Activated CD4-positive, alpha-beta T cell treated with anti-CD3 and anti-CD28 coated beads, Interleukin-2, amount 10 ng/mL, durations not matched to agents 7 days and 5 days (primary cell): ENCODE measurements around the gene OLFML1. TPM values are rescaled to one million over a fixed set of nuclear protein-coding genes. Genes with fewer than 3 reads are reported as not detected.
"Not testable (repeated sequence)": the region's sequence is repeated elsewhere in the genome, so short reads cannot be mapped to it uniquely, and the experiment has no call there.

Experiments
- CTCF ChIA-PET: fragments of 350-600 bp; sonication (Branson Sonifier 250); formaldehyde crosslinking; loops from one replicate; lab custom pipeline; 2021; ENCODE audit warnings: antibody characterized with exemption; lab: Charles Lee
- POLR2A ChIA-PET: fragments of 350-600 bp; sonication (Branson Sonifier 250); formaldehyde crosslinking; loops from one replicate; lab custom pipeline; 2021; ENCODE audit warnings: antibody characterized with exemption; lab: Charles Lee
- DNase-seq: peaks from one replicate; pipeline ENCODE4 v3.0.0-alpha.2; 2020
- H3K27ac Mint-ChIP-seq: one replicate; pipeline ENCODE4 v1.8.0; 2021; ENCODE audit warnings: mild to moderate bottlenecking, moderate library complexity, mixed read lengths
- H3K27me3 Mint-ChIP-seq: one replicate; pipeline ENCODE4 v1.8.0; 2021; ENCODE audit warnings: mixed read lengths
- H3K36me3 Mint-ChIP-seq: one replicate; pipeline ENCODE4 v1.8.0; 2021; ENCODE audit warnings: low read depth, mixed read lengths
- H3K4me1 Mint-ChIP-seq: one replicate; pipeline ENCODE4 v1.8.0; 2021; ENCODE audit warnings: mixed read lengths
- H3K4me3 Mint-ChIP-seq: one replicate; pipeline ENCODE4 v1.8.0; 2021; ENCODE audit warnings: mild to moderate bottlenecking, moderate library complexity, mixed read lengths
- H3K9me3 Mint-ChIP-seq: one replicate; pipeline ENCODE4 v1.8.0; 2021; ENCODE audit warnings: mixed read lengths
- total RNA-seq, 2 experiments: library from RNA; stranded (reverse); gene quantifications; one replicate each; pipeline ENCODE4 v1.2.3, GENCODE V29; 2021

OLFML1 gene
- total RNA-seq, 2 experiments from 2014 or later = not detected

- no peak for DNase-seq
- Mint-ChIP-seq H3K27ac (no peak overlapping the region), H3K36me3 (no peaks in the 10 kb centered on the region), H3K4me3 (no peak overlapping the region), H3K27me3 (no peaks in the 10 kb centered on the region), H3K9me3 (no peaks in the 10 kb centered on the region), H3K4me1 (no peaks in the 10 kb centered on the region)
- ChIA-PET POLR2A (no interaction called here), CTCF (interaction anchor here (1.0 to 1.7 kb wide), 2 partner anchors 10 to 12 kb away, joined by 3 to 6 read pairs; partner anchors contain the start of gene PPFIBP2)
Measured at GRCh38 chr11:7501251-7501650, 15.9 kb downstream of the OLFML1 start.

GRCh38 chr11:7501894-7502293 is 16.6 kb downstream of the OLFML1 start:
- H3K9me3 Mint-ChIP-seq = no peaks in the 10 kb centered on the region
- POLR2A ChIA-PET = no interaction called here
- H3K36me3 Mint-ChIP-seq = no peaks in the 10 kb centered on the region
- no peak overlapping the region for H3K4me3 Mint-ChIP-seq
- DNase-seq = no peak
- H3K27me3 Mint-ChIP-seq = peaks cover 4% of the 10 kb centered on the region
- no peak overlapping the region for H3K27ac Mint-ChIP-seq
- CTCF ChIA-PET = interaction anchor here (1.0 to 1.7 kb wide), 2 partner anchors 11 to 12 kb away, joined by 3 to 6 read pairs; partner anchors contain the start of gene PPFIBP2
- H3K4me1 Mint-ChIP-seq = no peaks in the 10 kb centered on the region

GRCh38 chr11:7506243-7506642 is 20.9 kb downstream of the OLFML1 start:
- peaks cover 4% of the 10 kb centered on the region for H3K27me3 Mint-ChIP-seq
- no peak overlapping the region for H3K27ac Mint-ChIP-seq

DNA sequence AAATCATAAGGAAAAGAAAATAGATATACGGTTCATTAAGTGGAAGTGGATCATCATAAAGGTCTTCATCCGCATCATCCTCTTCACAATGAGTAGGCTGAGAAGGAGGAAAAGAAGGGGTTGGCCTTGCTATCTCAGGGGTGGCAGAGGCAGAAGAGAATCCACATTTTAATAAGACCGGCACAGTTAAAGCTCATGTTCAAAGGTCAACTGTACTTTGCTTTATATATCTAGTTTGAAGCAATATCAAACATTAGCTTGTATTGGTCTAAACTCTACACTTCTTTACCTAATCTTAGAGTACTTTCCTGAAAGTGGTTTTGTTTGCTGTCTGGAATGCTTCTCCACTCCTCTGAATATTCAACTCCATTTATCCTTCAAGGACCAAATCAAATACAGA is 22.8 kb downstream of the OLFML1 start:
- no peak for DNase-seq
- no peak overlapping the region for H3K4me3 Mint-ChIP-seq
- H3K27me3 Mint-ChIP-seq = peaks cover 4% of the 10 kb centered on the region
- ChIA-PET CTCF (interaction anchor here (0.5 kb wide), 1 partner anchor 840 kb away, joined by 3 read pairs; no protein-coding TSS in a partner anchor), POLR2A (no interaction called here)
- no peaks in the 10 kb centered on the region for H3K36me3 Mint-ChIP-seq
- no peaks in the 10 kb centered on the region for H3K9me3 Mint-ChIP-seq
- H3K4me1 Mint-ChIP-seq = peaks cover 20% of the 10 kb centered on the region
- no peak overlapping the region for H3K27ac Mint-ChIP-seq

More at GRCh38 chr11:7506243-7506642, 20.9 kb downstream of the OLFML1 start:
- DNase-seq = no peak
- H3K36me3 Mint-ChIP-seq = no peaks in the 10 kb centered on the region
- H3K4me3 Mint-ChIP-seq = no peak overlapping the region
- CTCF ChIA-PET = interaction anchor here (0.6 to 1.3 kb wide), 3 partner anchors 12 to 65 kb away, joined by 3 read pairs; no protein-coding TSS in a partner anchor
- H3K9me3 Mint-ChIP-seq = no peaks in the 10 kb centered on the region
- POLR2A ChIA-PET = no interaction called here
- H3K4me1 Mint-ChIP-seq = peaks cover 1% of the 10 kb centered on the region

DNA sequence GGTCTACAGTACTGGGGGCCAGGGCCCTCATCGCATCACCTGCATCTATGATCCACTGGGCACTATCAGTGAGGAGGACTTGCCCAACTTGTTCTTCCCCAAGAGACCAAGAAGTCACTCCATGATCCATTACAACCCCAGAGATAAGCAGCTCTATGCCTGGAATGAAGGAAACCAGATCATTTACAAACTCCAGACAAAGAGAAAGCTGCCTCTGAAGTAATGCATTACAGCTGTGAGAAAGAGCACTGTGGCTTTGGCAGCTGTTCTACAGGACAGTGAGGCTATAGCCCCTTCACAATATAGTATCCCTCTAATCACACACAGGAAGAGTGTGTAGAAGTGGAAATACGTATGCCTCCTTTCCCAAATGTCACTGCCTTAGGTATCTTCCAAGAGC is 24.7 kb downstream of the OLFML1 start:
- H3K27ac Mint-ChIP-seq = no peak overlapping the region
- H3K9me3 Mint-ChIP-seq = no peaks in the 10 kb centered on the region
- H3K36me3 Mint-ChIP-seq = peaks cover 2% of the 10 kb centered on the region
- peaks cover 28% of the 10 kb centered on the region for H3K4me1 Mint-ChIP-seq
- H3K4me3 Mint-ChIP-seq = no peak overlapping the region
- POLR2A ChIA-PET = no interaction called here
- CTCF ChIA-PET = interaction anchor here (0.5 to 1.7 kb wide), 2 partner anchors 35 to 147 kb away, joined by 4 to 5 read pairs; no protein-coding TSS in a partner anchor
- peaks cover 11% of the 10 kb centered on the region for H3K27me3 Mint-ChIP-seq
- no peak for DNase-seq

GRCh38 chr11:7511401-7511800 is 26.1 kb downstream of the OLFML1 start:
- POLR2A ChIA-PET = no interaction called here
- no peaks in the 10 kb centered on the region for H3K9me3 Mint-ChIP-seq
- H3K27me3 Mint-ChIP-seq = peaks cover 17% of the 10 kb centered on the region

DNA sequence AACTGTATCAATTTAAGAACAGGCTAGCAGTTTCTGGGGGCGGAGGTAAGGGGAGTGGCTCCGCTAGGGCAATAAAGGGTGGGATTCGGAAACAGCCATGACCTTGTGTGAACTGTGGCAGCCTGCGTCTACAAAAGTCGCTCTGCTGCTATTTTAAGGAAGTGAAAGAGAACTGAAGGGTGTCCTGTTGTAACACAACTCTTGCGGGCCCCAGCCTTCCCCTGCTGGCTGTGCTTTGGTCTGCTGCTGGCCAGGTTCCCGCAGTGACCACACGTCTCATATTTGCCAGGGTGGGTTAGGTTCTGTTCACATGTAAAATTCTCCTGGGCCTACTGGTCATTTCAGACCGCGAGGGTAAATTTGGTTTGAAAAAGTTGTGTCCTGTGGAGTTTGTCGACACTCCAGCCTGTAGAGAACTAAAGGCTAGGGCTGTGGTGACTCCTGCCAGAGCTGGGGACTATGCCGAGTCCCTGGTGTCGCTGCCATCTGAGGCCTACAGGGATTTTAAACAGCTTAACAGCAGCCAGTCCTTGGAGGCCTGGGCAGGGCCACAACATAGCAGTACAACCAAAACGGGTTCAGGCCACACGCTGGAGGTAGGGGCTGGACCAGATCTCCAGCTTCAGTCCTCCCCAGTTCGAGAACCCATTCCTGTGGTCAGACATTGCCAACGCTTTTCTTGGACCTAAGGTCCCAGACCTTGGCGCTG is 27.4 kb downstream of the OLFML1 start:
- H3K4me1 Mint-ChIP-seq = peaks cover 53% of the 10 kb centered on the region
- peak; percentile 17 for DNase-seq
- peaks cover 13% of the 10 kb centered on the region for H3K27me3 Mint-ChIP-seq
- no peaks in the 10 kb centered on the region for H3K9me3 Mint-ChIP-seq
- H3K27ac Mint-ChIP-seq = peak overlapping the region; percentile 91
- peaks cover 15% of the 10 kb centered on the region for H3K36me3 Mint-ChIP-seq
- POLR2A ChIA-PET = interaction anchor here (1.0 kb wide), 1 partner anchor 9 kb away, joined by 3 read pairs; no protein-coding TSS in a partner anchor
- CTCF ChIA-PET = interaction anchor here (1.0 to 2.1 kb wide), 8 partner anchors 8 to 982 kb away, joined by 3 to 12 read pairs (median 6); no protein-coding TSS in a partner anchor
- H3K4me3 Mint-ChIP-seq = peak overlapping the region; percentile 90

More at GRCh38 chr11:7511401-7511800, 26.1 kb downstream of the OLFML1 start:
- Mint-ChIP-seq H3K27ac (no peak overlapping the region), H3K4me1 (peaks cover 41% of the 10 kb centered on the region), H3K36me3 (peaks cover 9% of the 10 kb centered on the region), H3K4me3 (no peak overlapping the region)
- DNase-seq = no peak
- CTCF ChIA-PET = interaction anchor here (1.7 kb wide), 1 partner anchor 146 kb away, joined by 5 read pairs; no protein-coding TSS in a partner anchor

GRCh38 chr11:7513234-7514098 is 28.2 kb downstream of the OLFML1 start, which contains the start of gene PPFIBP2:
Gene PPFIBP2, plus strand, starts transcription at chr11:7513999. Its CDS starts 35,477 bp downstream, at chr11:7549476.
- peaks cover 55% of the 10 kb centered on the region for H3K4me1 Mint-ChIP-seq
- peaks cover 18% of the 10 kb centered on the region for H3K36me3 Mint-ChIP-seq
- ChIA-PET CTCF (interaction anchor here (0.7 to 2.1 kb wide), 10 partner anchors 9 to 982 kb away, joined by 3 to 12 read pairs (median 6); no protein-coding TSS in a partner anchor), POLR2A (interaction anchor here (1.0 kb wide), 1 partner anchor 8 kb away, joined by 3 read pairs; no protein-coding TSS in a partner anchor)
- DNase-seq = peak; percentile 80
- H3K4me3 Mint-ChIP-seq = peak within 1 kb of the TSS; percentile 90
- no peaks in the 10 kb centered on the region for H3K9me3 Mint-ChIP-seq
- H3K27me3 Mint-ChIP-seq = peaks cover 13% of the 10 kb centered on the region
- H3K27ac Mint-ChIP-seq = peak within 1 kb of the TSS; percentile 91

DNA sequence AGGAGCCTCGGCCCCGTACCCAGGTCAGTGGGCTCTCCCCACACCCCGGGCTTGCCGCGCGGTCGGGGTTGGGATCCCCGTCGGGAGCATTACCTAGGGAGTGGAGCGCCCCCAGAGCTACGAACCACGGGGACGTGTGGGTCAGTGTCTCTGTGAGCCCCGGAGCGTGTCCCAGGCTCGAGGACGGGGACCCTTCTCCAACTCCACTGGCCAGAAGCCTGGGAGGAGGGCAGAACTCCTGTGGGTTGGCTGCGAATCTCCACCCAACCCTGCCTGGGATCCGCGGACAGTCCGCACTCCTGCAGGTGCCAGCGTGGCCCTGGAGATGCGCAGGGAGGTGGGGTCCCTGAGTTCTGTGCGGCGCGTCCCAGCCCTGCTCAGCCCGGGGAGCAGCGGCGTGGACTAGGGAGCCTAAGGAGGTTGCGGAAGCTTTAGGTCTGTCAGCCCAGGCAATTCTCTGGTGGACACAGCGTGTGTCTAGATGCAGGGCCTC is 28.8 kb downstream of the OLFML1 start:
- Mint-ChIP-seq H3K4me1 (peaks cover 57% of the 10 kb centered on the region), H3K4me3 (peak overlapping the region; percentile 90), H3K9me3 (peaks cover 4% of the 10 kb centered on the region), H3K27ac (peak overlapping the region; percentile 41), H3K36me3 (peaks cover 21% of the 10 kb centered on the region), H3K27me3 (peaks cover 13% of the 10 kb centered on the region)
- CTCF ChIA-PET = interaction anchor here (0.7 to 2.1 kb wide), 10 partner anchors 8 to 983 kb away, joined by 3 to 12 read pairs (median 6); no protein-coding TSS in a partner anchor
- DNase-seq = peak; percentile 26
- POLR2A ChIA-PET = no interaction called here

DNA sequence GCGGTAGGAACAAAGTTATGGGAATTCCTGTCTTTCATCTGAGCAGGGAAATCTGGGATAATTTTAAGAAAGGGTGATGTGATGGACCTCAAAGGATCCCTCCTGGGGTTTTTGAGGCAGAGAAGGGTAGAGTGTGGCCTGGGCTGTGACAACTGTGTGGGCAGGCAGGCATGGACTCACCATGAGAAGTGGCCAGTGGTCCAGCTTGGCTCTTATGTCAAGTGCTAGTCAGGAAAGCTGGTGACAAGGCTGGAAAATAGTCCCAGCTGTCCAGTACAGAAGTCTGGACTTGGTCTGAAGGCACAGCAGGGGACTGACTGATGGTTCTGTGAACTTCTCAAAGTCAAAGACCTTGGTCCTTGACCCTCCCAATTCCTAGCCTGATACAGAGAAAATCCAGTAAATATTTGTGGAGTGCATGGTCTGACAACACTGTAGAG is 30.2 kb downstream of the OLFML1 start:
- peaks cover 13% of the 10 kb centered on the region for H3K27me3 Mint-ChIP-seq
- peaks cover 5% of the 10 kb centered on the region for H3K9me3 Mint-ChIP-seq
- H3K4me3 Mint-ChIP-seq = peak overlapping the region; percentile 90
- CTCF ChIA-PET = interaction anchor here (1.6 kb wide), 1 partner anchor 22 kb away, joined by 4 read pairs; no protein-coding TSS in a partner anchor
- H3K27ac Mint-ChIP-seq = no peak overlapping the region
- POLR2A ChIA-PET = no interaction called here
- DNase-seq = no peak
- H3K36me3 Mint-ChIP-seq = peaks cover 26% of the 10 kb centered on the region
- peaks cover 60% of the 10 kb centered on the region for H3K4me1 Mint-ChIP-seq

GRCh38 chr11:7516475-7516874 is 31.2 kb downstream of the OLFML1 start:
- CTCF ChIA-PET = no interaction called here
- Mint-ChIP-seq H3K9me3 (peaks cover 5% of the 10 kb centered on the region), H3K27me3 (peaks cover 13% of the 10 kb centered on the region), H3K4me1 (peaks cover 56% of the 10 kb centered on the region), H3K27ac (peak overlapping the region; percentile 4), H3K4me3 (no peak overlapping the region), H3K36me3 (peaks cover 26% of the 10 kb centered on the region)
- POLR2A ChIA-PET = no interaction called here
- no peak for DNase-seq

GRCh38 chr11:7517743-7518142 is 32.4 kb downstream of the OLFML1 start:
- H3K9me3 Mint-ChIP-seq, H3K27ac Mint-ChIP-seq, POLR2A ChIA-PET, DNase-seq, H3K4me3 Mint-ChIP-seq: not testable (repeated sequence)
- CTCF ChIA-PET = interaction anchor here (1.2 kb wide), 1 partner anchor 13 kb away, joined by 3 read pairs; no protein-coding TSS in a partner anchor
- peaks cover 26% of the 10 kb centered on the region for H3K36me3 Mint-ChIP-seq
- H3K4me1 Mint-ChIP-seq = peaks cover 46% of the 10 kb centered on the region
- peaks cover 13% of the 10 kb centered on the region for H3K27me3 Mint-ChIP-seq
